ENCODE data around the gene KCND2.
A peak's percentile ranks its signal among the peaks of the same experiment; 100 is the strongest.

KCND2 gene

DNA sequence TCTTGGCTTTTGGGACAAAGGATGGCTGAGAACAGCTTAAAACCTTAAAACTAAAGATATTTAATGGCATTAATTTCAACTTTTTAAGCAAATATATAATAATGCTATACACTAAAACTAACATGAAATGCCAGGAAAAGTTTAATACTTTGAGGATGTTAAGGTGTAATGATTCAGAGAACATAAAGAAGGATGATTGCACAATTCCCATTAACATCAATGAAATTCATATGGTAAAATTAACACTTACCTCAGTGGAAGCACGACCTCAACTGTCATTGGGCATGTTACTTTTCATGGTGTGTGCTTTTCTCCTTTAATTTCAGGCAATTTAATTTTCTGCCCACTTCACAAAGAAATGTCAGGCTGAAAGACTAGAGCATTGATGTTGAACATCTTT, 171.7 kb downstream of the KCND2 start:
- TF ChIP-seq CTCF (IDR thresholded peaks at IDR 0.05; ENCODE audit: insufficient read depth, low read depth, low read length, missing control alignments): no peak
- no peak for DNase-seq (ENCODE audit: low read depth)
- H3K4me3 ChIP-seq (ENCODE audit: low read length): no peak overlapping the region

DNA sequence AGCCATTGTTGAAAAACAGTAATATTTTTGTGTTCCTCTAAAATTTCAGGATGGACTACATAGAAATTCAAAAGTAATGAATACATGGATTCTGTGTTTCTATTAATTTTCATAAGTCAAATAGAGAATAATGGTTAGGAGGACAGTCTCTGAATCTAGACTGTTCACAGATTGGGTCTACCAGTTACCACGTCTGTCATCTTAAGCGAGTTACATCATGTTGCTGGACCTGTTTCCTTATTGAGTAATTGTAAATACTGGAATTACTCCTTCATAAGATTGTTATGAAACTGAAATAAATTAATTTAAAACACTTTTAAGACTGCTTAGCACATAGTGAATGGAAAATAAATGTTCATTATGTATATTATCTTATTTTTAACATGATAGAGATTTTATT, 172.3 kb downstream of the KCND2 start:
- H3K4me3 ChIP-seq (ENCODE audit: low read length): no peak overlapping the region
- TF ChIP-seq CTCF (IDR thresholded peaks at IDR 0.05; ENCODE audit: insufficient read depth, low read depth, low read length, missing control alignments): no peak
- peak; percentile 76 for DNase-seq (ENCODE audit: low read depth)

DNA sequence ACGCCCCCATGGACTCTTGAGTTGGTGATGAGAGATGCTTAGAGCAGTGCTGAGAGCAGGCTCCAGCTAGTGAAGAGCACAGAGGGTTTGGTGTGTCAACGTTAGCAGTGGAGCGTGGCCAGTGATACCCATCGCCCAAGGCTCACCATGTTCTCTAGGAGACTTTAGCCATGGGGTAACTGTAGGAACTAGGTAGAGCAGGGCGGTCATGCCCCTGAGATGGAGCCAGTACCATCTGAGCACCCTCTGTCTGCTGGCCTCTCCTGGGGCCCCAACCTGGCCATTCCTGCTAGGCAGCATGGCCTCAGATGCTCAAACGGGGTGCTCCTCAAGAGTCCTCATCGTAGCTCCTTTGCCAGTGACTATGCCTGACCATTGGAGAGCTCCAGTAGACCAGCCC, 179.7 kb downstream of the KCND2 start:
- TF ChIP-seq CTCF (IDR thresholded peaks at IDR 0.05; ENCODE audit: insufficient read depth, low read depth, low read length, missing control alignments): no peak

DNA sequence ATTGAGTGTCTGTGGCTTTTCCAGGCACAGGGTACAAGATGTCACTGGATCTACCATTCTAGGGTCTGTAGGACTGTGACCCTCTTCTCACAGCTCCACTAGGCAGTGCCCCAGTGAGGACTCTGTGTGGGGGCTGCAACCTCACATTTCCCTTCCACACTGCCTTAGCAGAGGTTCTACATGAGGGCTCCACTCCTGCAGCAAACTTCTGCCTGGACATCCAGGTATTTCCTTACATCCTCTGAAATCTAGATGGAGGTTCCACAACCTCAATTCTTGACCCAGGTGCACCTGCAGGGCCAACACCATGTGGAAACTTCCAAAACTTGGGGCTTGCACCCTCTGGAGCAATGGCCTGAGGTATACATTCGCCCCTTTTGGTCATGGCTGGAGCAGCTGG, 183.7 kb downstream of the KCND2 start:
- no peak overlapping the region for H3K4me3 ChIP-seq (ENCODE audit: low read length)
- TF ChIP-seq CTCF (IDR thresholded peaks at IDR 0.05; ENCODE audit: insufficient read depth, low read depth, low read length, missing control alignments): no peak
- no peak for DNase-seq (ENCODE audit: low read depth)

More for the DNA sequence above, 179.7 kb downstream of the KCND2 start:
- no peak overlapping the region for H3K4me3 ChIP-seq (ENCODE audit: low read length)
- no peak for DNase-seq (ENCODE audit: low read depth)

GRCh38 chr7:120460949-120461348, 188.0 kb downstream of the KCND2 start:
- no peak for DNase-seq (ENCODE audit: low read depth)
- no peak overlapping the region for H3K4me3 ChIP-seq (ENCODE audit: low read length)
- no peak for TF ChIP-seq CTCF (IDR thresholded peaks at IDR 0.05; ENCODE audit: insufficient read depth, low read depth, low read length, missing control alignments)

DNA sequence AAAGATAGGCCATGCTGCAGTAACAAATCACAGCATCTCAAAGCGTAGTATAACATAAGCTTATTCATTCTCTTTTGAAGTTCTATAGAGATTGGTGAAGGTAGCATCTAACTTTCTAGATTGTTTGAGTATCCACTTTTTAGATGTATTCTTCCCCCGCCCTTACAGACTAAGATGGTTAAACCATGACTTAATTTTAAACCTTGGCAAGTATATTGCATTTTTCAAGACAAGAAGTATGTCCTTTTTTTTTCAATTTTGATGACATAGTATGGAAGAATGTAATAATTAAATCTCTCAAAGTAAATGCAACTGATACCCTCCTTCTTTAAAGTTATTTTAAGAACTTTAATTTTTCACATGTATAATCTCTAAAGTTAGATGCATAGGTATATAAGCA, 190.0 kb downstream of the KCND2 start:
- TF ChIP-seq CTCF (IDR thresholded peaks at IDR 0.05; ENCODE audit: insufficient read depth, low read depth, low read length, missing control alignments): no peak
- H3K4me3 ChIP-seq (ENCODE audit: low read length): no peak overlapping the region
- DNase-seq (ENCODE audit: low read depth): no peak

- no peak for DNase-seq (ENCODE audit: low read depth)
- H3K4me3 ChIP-seq (ENCODE audit: low read length): no peak overlapping the region
- no peak for TF ChIP-seq CTCF (IDR thresholded peaks at IDR 0.05; ENCODE audit: insufficient read depth, low read depth, low read length, missing control alignments)
Measured at GRCh38 chr7:120464104-120464503, 191.1 kb downstream of the KCND2 start.

Measured in epithelial cell of esophagus (primary cell).